ENCODE results near the gene UBE2V1. TPM values are rescaled to one million over a fixed set of nuclear protein-coding genes. Genes with fewer than 3 reads are reported as not detected.

Gene UBE2V1
- polyA plus RNA-seq, 3 donors: 62.2 to 95.5 (median 71.1) TPM

GRCh38 chr20:50037575-50037974, 75.4 kb downstream of the UBE2V1 start:
- Histone ChIP-seq H2AFZ (ENCODE audit: insufficient read depth, low read depth, low read length, poor library complexity, severe bottlenecking) (no peak overlapping the region), H4K20me1 (ENCODE audit: insufficient read depth, low read length) (no peaks in the 10 kb centered on the region), H3K4me3 (replicated peaks in 1 of 3; ENCODE audit: low read depth in 2 of 3, low read length in 3 of 3) (no peak overlapping the region), H3K4me2 (replicated peaks; ENCODE audit: extremely low read depth, low read length, poor library complexity, severe bottlenecking) (no peak overlapping the region), H3K9ac (ENCODE audit: insufficient read depth, low read length, poor library complexity, severe bottlenecking) (no peak overlapping the region), H3K27ac (ENCODE audit: low read depth in 1 of 2, low read length in 2 of 2) (no peak overlapping the region), H3K9me3 (replicated peaks in 1 of 2; ENCODE audit: control insufficient read depth in 1 of 2, insufficient read depth in 1 of 2, low read length in 2 of 2) (no peaks in the 10 kb centered on the region), H3K4me1 (ENCODE audit: control insufficient read depth in 1 of 2, insufficient read depth in 2 of 2, low read length in 2 of 2) (peaks cover 35 to 44% of the 10 kb centered on the region in 2 donors), H3K79me2 (ENCODE audit: insufficient read depth, low read length) (no peaks in the 10 kb centered on the region), H3K27me3 (ENCODE audit: control insufficient read depth in 2 of 2, insufficient read depth in 2 of 2, low read length in 2 of 2) (no peaks in the 10 kb centered on the region), H3K36me3 (replicated peaks in 1 of 2; ENCODE audit: control insufficient read depth in 1 of 2, insufficient read depth in 2 of 2, low read length in 2 of 2) (no peaks in the 10 kb centered on the region)
- Mint-ChIP-seq H3K4me3 (no peak overlapping the region), H3K27me3 (ENCODE audit: low read depth in 3 of 3) (peaks cover 0 to 5% (median 2%) of the 10 kb centered on the region in 3 donors), H3K27ac (peak overlapping the region in 2 of 7 donors; percentile 16 to 60), H3K9me3 (no peaks in the 10 kb centered on the region), H3K36me3 (peaks cover 0 to 4% of the 10 kb centered on the region in 2 donors), H3K4me1 (peaks cover 34% of the 10 kb centered on the region)
- DNase-seq: no peak
- WGBS (ENCODE audit: insufficient coverage): 100% methylated on average over 6 of the region's 7 CpGs
- no peak for TF ChIP-seq CTCF (IDR thresholded peaks at IDR 0.05)
- intact Hi-C loops (cut with micrococcal nuclease): no loop called here

DNA sequence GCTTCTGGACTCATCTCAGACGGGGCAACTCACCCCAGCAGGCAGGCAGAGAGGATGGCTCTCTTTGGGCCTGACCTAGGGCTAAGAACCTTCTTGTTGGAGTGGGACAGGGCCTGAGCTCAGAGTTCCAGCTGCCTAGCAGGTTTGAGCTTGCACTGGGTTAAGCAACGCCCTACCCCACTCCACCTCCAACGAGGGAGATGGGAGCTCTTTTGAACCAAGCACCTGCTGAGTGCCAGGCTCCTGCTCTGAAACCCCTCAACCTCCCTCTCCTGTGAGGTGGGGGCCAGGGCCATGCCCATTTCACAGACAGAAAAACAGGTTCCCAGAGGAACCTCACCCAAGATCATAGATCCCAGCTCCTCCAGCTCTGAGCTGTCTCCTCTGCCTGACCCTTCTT, 75.8 kb downstream of the UBE2V1 start:
- Histone ChIP-seq H3K4me3 (replicated peaks in 1 of 3; ENCODE audit: low read depth in 2 of 3, low read length in 3 of 3) (no peak overlapping the region), H3K36me3 (replicated peaks in 1 of 2; ENCODE audit: control insufficient read depth in 1 of 2, insufficient read depth in 2 of 2, low read length in 2 of 2) (no peaks in the 10 kb centered on the region), H3K4me1 (ENCODE audit: control insufficient read depth in 1 of 2, insufficient read depth in 2 of 2, low read length in 2 of 2) (peaks cover 34 to 42% of the 10 kb centered on the region in 2 donors), H2AFZ (ENCODE audit: insufficient read depth, low read depth, low read length, poor library complexity, severe bottlenecking) (no peak overlapping the region), H3K27ac (ENCODE audit: low read depth in 1 of 2, low read length in 2 of 2) (no peak overlapping the region), H4K20me1 (ENCODE audit: insufficient read depth, low read length) (no peaks in the 10 kb centered on the region), H3K79me2 (ENCODE audit: insufficient read depth, low read length) (no peaks in the 10 kb centered on the region), H3K27me3 (ENCODE audit: control insufficient read depth in 2 of 2, insufficient read depth in 2 of 2, low read length in 2 of 2) (no peaks in the 10 kb centered on the region), H3K9ac (ENCODE audit: insufficient read depth, low read length, poor library complexity, severe bottlenecking) (no peak overlapping the region), H3K9me3 (replicated peaks in 1 of 2; ENCODE audit: control insufficient read depth in 1 of 2, insufficient read depth in 1 of 2, low read length in 2 of 2) (no peaks in the 10 kb centered on the region), H3K4me2 (replicated peaks; ENCODE audit: extremely low read depth, low read length, poor library complexity, severe bottlenecking) (no peak overlapping the region)
- intact Hi-C loops (cut with micrococcal nuclease): no loop called here
- H3K4me1 Mint-ChIP-seq: peaks cover 31% of the 10 kb centered on the region
- H3K9me3 Mint-ChIP-seq: no peaks in the 10 kb centered on the region
- H3K36me3 Mint-ChIP-seq: peaks cover 0 to 4% of the 10 kb centered on the region in 2 donors
- H3K27ac Mint-ChIP-seq: peak overlapping the region in 1 of 7 donors; percentile 60
- WGBS (ENCODE audit: insufficient coverage): 72% methylated on average over 2 of the region's 3 CpGs
- DNase-seq: no peak
- peaks cover 0 to 5% (median 2%) of the 10 kb centered on the region in 3 donors for H3K27me3 Mint-ChIP-seq (ENCODE audit: low read depth in 3 of 3)
- no peak overlapping the region for H3K4me3 Mint-ChIP-seq
- no peak for TF ChIP-seq CTCF (IDR thresholded peaks at IDR 0.05)
